H9 (cell line): ENCODE data around the gene SLC35A4. TPM values are rescaled to one million over a fixed set of nuclear protein-coding genes. Genes with fewer than 3 reads are reported as not detected.

Source experiments
- DNase-seq: peaks from one replicate; pipeline ENCODE4 v3.0.0-alpha.2; 2017
- H2AFZ ChIP-seq: one replicate; pipeline ENCODE4 v1.6.1; 2013; ENCODE audit warnings: mild to moderate bottlenecking, low read length, control low read depth, moderate library complexity
- H2AK5ac ChIP-seq: 2 replicates; pipeline ENCODE4 v1.6.1; 2013; ENCODE audit warnings: low read length, control low read depth, mixed read lengths; ENCODE audit not compliant: insufficient read length
- H2BK120ac ChIP-seq: one replicate; pipeline ENCODE4 v1.6.1; 2013; ENCODE audit warnings: low read depth, mild to moderate bottlenecking, low read length, control low read depth, inconsistent platforms; ENCODE audit not compliant: poor library complexity, severe bottlenecking
- H2BK12ac ChIP-seq: 2 replicates; pipeline ENCODE4 v1.6.1; 2013; ENCODE audit warnings: low read length, control low read depth, mixed read lengths, low read depth; ENCODE audit not compliant: insufficient read length
- H2BK15ac ChIP-seq: 2 replicates; pipeline ENCODE4 v1.6.1; 2013; ENCODE audit warnings: low read depth, low read length, control low read depth
- H2BK20ac ChIP-seq: one replicate; pipeline ENCODE4 v1.6.1; 2013; ENCODE audit warnings: low read depth, mild to moderate bottlenecking, low read length, control low read depth, inconsistent platforms; ENCODE audit not compliant: poor library complexity, severe bottlenecking
- H2BK5ac ChIP-seq: 2 replicates; pipeline ENCODE4 v1.6.1; 2013; ENCODE audit warnings: low read length, control low read depth, mixed read lengths; ENCODE audit not compliant: insufficient read length
- H3K14ac ChIP-seq: 2 replicates; pipeline ENCODE4 v1.6.1; 2013; ENCODE audit warnings: low read length, control low read depth; ENCODE audit not compliant: insufficient read depth
- H3K18ac ChIP-seq: 2 replicates; pipeline ENCODE4 v1.6.1; 2013; ENCODE audit warnings: low read depth, mild to moderate bottlenecking, mixed read lengths, low read length, control low read depth; ENCODE audit not compliant: insufficient read length
- H3K23ac ChIP-seq: 2 replicates; pipeline ENCODE4 v1.6.1; 2013; ENCODE audit warnings: low read length, control low read depth, mixed read lengths, low read depth; ENCODE audit not compliant: insufficient read length
- H3K23me2 ChIP-seq: 2 replicates; pipeline ENCODE4 v1.6.1; 2013; ENCODE audit warnings: low read depth, mild to moderate bottlenecking, mixed read lengths, low read length, control low read depth; ENCODE audit not compliant: insufficient read length, poor library complexity, severe bottlenecking
- H3K27ac ChIP-seq: 2 replicates; pipeline ENCODE4 v1.5.1; 2013; ENCODE audit warnings: low read length, control low read depth, mixed read lengths, low read depth; ENCODE audit not compliant: insufficient read length
- H3K27me3 ChIP-seq: 2 replicates; pipeline ENCODE4 v1.6.1; 2013; ENCODE audit warnings: low read length, control low read depth, inconsistent platforms; ENCODE audit not compliant: insufficient read depth
- H3K4ac ChIP-seq: 2 replicates; pipeline ENCODE4 v1.6.1; 2013; ENCODE audit warnings: low read depth, mild to moderate bottlenecking, control low read depth, inconsistent platforms, low read length, moderate library complexity
- H3K4me1 ChIP-seq: 2 replicates; pipeline ENCODE4 v1.6.1; 2013; ENCODE audit warnings: low read length, control low read depth, inconsistent platforms; ENCODE audit not compliant: insufficient read depth
- H3K4me2 ChIP-seq: 2 replicates; pipeline ENCODE4 v1.6.1; 2013; ENCODE audit warnings: low read length, control low read depth, mixed read lengths; ENCODE audit not compliant: insufficient read length, insufficient read depth
- H3K56ac ChIP-seq: 2 replicates; pipeline ENCODE4 v1.6.1; 2013; ENCODE audit warnings: low read depth, mild to moderate bottlenecking, mixed read lengths, low read length, control low read depth; ENCODE audit not compliant: insufficient read length
- H3K79me1 ChIP-seq: 2 replicates; pipeline ENCODE4 v1.6.1; 2013; ENCODE audit warnings: low read depth, mild to moderate bottlenecking, moderate library complexity, low read length, control low read depth, inconsistent platforms; ENCODE audit not compliant: insufficient read depth, poor library complexity, severe bottlenecking
- H3K79me2 ChIP-seq: 2 replicates; pipeline ENCODE4 v1.6.1; 2013; ENCODE audit warnings: low read length, control low read depth, inconsistent platforms; ENCODE audit not compliant: insufficient read depth
- H3K9ac ChIP-seq: 2 replicates; pipeline ENCODE4 v1.6.1; 2013; ENCODE audit warnings: low read length, control low read depth, mixed read lengths; ENCODE audit not compliant: insufficient read length; ENCODE audit errors: extremely low read depth
- H3K9me3 ChIP-seq: one replicate; pipeline ENCODE4 v1.6.1; 2013; ENCODE audit warnings: low read depth, low read length, inconsistent platforms; ENCODE audit not compliant: control insufficient read depth
- H3T11ph ChIP-seq: one replicate; pipeline ENCODE4 v1.6.1; 2013; ENCODE audit warnings: mild to moderate bottlenecking, low read length, control low read depth, inconsistent platforms
- H4K20me1 ChIP-seq: one replicate; pipeline ENCODE4 v1.6.1; 2013; ENCODE audit not compliant: control insufficient read depth, insufficient read length, insufficient read depth
- H4K5ac ChIP-seq: 2 replicates; pipeline ENCODE4 v1.6.1; 2013; ENCODE audit warnings: low read depth, mild to moderate bottlenecking, mixed read lengths, low read length, control low read depth; ENCODE audit not compliant: insufficient read length
- H4K8ac ChIP-seq: replicated peaks from 2 replicates; pipeline ENCODE4 v1.6.1; 2013; ENCODE audit warnings: low read length, control low read depth, mixed read lengths, low read depth; ENCODE audit not compliant: insufficient read length
- H4K91ac ChIP-seq: 2 replicates; pipeline ENCODE4 v1.6.1; 2013; ENCODE audit warnings: low read depth, mild to moderate bottlenecking, moderate library complexity, mixed read lengths, low read length, control low read depth; ENCODE audit not compliant: insufficient read length
- H3K27ac Mint-ChIP-seq, 3 experiments: 2 replicates in 2 of 3; 3 replicates in 1 of 3; pipeline ENCODE4 v1.8.0; 2020 to 2021; ENCODE audit warnings: mixed read lengths in 3 of 3, mild to moderate bottlenecking in 1 of 3, moderate library complexity in 1 of 3
- H3K27me3 Mint-ChIP-seq: 2 replicates; pipeline ENCODE4 v1.8.0; 2021; ENCODE audit warnings: low read depth, mild to moderate bottlenecking, moderate library complexity, mixed read lengths
- H3K36me3 Mint-ChIP-seq, 3 experiments: 2 replicates in 2 of 3; 3 replicates in 1 of 3; pipeline ENCODE4 v1.8.0; 2020 to 2021; ENCODE audit warnings: low read depth in 3 of 3, mixed read lengths in 3 of 3; ENCODE audit not compliant: insufficient read depth in 1 of 3
- H3K4me1 Mint-ChIP-seq, 2 experiments: 2 replicates each; pipeline ENCODE4 v1.8.0; 2020; ENCODE audit warnings: mixed read lengths in 2 of 2
- H3K4me3 Mint-ChIP-seq, 2 experiments: 2 replicates in 1 of 2; 3 replicates in 1 of 2; pipeline ENCODE4 v1.8.0; 2020 to 2021; ENCODE audit warnings: mild to moderate bottlenecking in 2 of 2, mixed read lengths in 2 of 2, moderate library complexity in 1 of 2
- H3K9me3 Mint-ChIP-seq, 2 experiments: 2 replicates in 1 of 2; 3 replicates in 1 of 2; pipeline ENCODE4 v1.8.0; 2020; ENCODE audit warnings: mild to moderate bottlenecking in 2 of 2, mixed read lengths in 2 of 2, moderate library complexity in 1 of 2
- WGBS: extraction: QIAGEN DNeasy Blood & Tissue Kit; methylation state at CpG from one replicate; pipeline ENCODE4 v1.1.7; 2013; ENCODE audit warnings: missing lambda C conversion rate, low lambda C conversion rate, mixed read lengths; ENCODE audit not compliant: insufficient read length; ENCODE audit errors: extremely low coverage; 5-methylcytosine and 5-hydroxymethylcytosine counted together
- total RNA-seq: library from RNA; stranded (reverse); gene quantifications from 2 replicates; pipeline ENCODE4 v1.2.1, GENCODE V29; 2021
- TF ChIP-seq, protein P1 (sequence below): fragments of 200-600 bp; sonication (generic); conservative IDR thresholded peaks from 3 replicates; pipeline ENCODE4 v1.8.0; 2021; ENCODE audit warnings: antibody characterized with exemption, mild to moderate bottlenecking

The SLC35A4 gene
- total RNA-seq, 1 experiment from 2014 or later: 92.0 TPM

DNA sequence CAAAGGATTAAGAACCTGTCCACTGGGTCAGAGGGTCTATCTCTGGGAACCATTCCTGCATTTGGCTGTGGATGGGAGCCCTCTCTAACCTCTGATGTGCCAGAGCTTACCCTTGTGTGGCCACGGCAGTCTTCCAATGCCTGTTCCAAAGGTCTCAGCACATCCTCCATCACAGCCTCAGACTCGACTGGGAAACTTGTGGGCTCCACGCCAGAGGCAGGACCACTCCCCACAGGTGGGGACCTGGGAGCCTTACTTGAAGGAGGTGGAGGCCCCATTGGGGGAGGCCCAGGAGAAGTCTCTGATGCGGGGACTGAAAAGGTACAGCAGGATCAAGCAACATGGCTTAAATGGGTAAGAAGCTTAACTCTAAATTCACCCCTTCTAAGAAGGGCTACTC lies 12.8 kb upstream of the SLC35A4 start:
- DNase-seq: no peak
- H3K56ac ChIP-seq: no peak overlapping the region
- Mint-ChIP-seq H3K36me3 (peaks cover 16 to 63% (median 47%) of the 10 kb centered on the region in 3 experiments; a peak in 6 of 7 replicates), H3K4me1 (peaks cover 34% of the 10 kb centered on the region in 2 experiments), H3K9me3 (no peaks in the 10 kb centered on the region), H3K27ac (no peak overlapping the region), H3K27me3 (no peaks in the 10 kb centered on the region), H3K4me3 (no peak overlapping the region)
- no peaks in the 10 kb centered on the region for H3K9me3 ChIP-seq
- H2AFZ ChIP-seq: no peak overlapping the region
- no peak overlapping the region for H3K4ac ChIP-seq
- no peak overlapping the region for H3K27ac ChIP-seq
- no CpG with 5 or more reads among the region's 4 CpGs for WGBS
- H3K9ac ChIP-seq: no peak overlapping the region
- no peak overlapping the region for H2BK12ac ChIP-seq
- H3T11ph ChIP-seq: no peak overlapping the region
- H3K23me2 ChIP-seq: peaks cover 7% of the 10 kb centered on the region
- H3K14ac ChIP-seq: no peak overlapping the region
- H2BK5ac ChIP-seq: no peak overlapping the region
- TF ChIP-seq, protein P1, sequence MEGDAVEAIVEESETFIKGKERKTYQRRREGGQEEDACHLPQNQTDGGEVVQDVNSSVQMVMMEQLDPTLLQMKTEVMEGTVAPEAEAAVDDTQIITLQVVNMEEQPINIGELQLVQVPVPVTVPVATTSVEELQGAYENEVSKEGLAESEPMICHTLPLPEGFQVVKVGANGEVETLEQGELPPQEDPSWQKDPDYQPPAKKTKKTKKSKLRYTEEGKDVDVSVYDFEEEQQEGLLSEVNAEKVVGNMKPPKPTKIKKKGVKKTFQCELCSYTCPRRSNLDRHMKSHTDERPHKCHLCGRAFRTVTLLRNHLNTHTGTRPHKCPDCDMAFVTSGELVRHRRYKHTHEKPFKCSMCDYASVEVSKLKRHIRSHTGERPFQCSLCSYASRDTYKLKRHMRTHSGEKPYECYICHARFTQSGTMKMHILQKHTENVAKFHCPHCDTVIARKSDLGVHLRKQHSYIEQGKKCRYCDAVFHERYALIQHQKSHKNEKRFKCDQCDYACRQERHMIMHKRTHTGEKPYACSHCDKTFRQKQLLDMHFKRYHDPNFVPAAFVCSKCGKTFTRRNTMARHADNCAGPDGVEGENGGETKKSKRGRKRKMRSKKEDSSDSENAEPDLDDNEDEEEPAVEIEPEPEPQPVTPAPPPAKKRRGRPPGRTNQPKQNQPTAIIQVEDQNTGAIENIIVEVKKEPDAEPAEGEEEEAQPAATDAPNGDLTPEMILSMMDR: no peak
- no peak overlapping the region for H4K5ac ChIP-seq
- H3K4me2 ChIP-seq: no peak overlapping the region
- H3K27me3 ChIP-seq: no peaks in the 10 kb centered on the region
- H4K91ac ChIP-seq: no peak overlapping the region
- H4K8ac ChIP-seq: no peak overlapping the region
- no peaks in the 10 kb centered on the region for H4K20me1 ChIP-seq
- no peak overlapping the region for H2BK20ac ChIP-seq
- no peak overlapping the region for H3K23ac ChIP-seq
- no peak overlapping the region for H2AK5ac ChIP-seq
- H3K18ac ChIP-seq: no peak overlapping the region
- no peak overlapping the region for H2BK15ac ChIP-seq
- no peak overlapping the region for H2BK120ac ChIP-seq
- peaks cover 3% of the 10 kb centered on the region for H3K79me1 ChIP-seq
- peaks cover 6% of the 10 kb centered on the region for H3K79me2 ChIP-seq
- 0 out of 2 replicates have a peak, but pooled peaks cover 7% of the 10 kb centered on the region for H3K4me1 ChIP-seq
